ENCODE measurements around the gene COQ3. TPM values are rescaled to one million over a fixed set of nuclear protein-coding genes. Genes with fewer than 3 reads are reported as not detected.
"Not testable (repeated sequence)": the region's sequence is repeated elsewhere in the genome, so short reads cannot be mapped to it uniquely, and the experiment has no call there.

Gene COQ3
- total RNA-seq, 4 donors from 2014 or later: 3.4 to 9.1 (median 6.1) TPM

GRCh38 chr6:99345164-99345563 lies 48.8 kb downstream of the COQ3 start:
- WGBS: 84% methylated on average over 4 of the region's 4 CpGs
- H3K36me3 ChIP-seq: no peaks in the 10 kb centered on the region
- peaks cover 7 to 51% (median 37%) of the 10 kb centered on the region in 4 donors for H3K4me1 ChIP-seq
- intact Hi-C loops (cut with DNase I): no loop called here
- no peaks in the 10 kb centered on the region for H3K27me3 ChIP-seq
- H3K27ac ChIP-seq (replicated peaks in 1 of 4): peak overlapping the region; percentile 40 to 94 (median 62)
- no peak overlapping the region for H3K4me3 ChIP-seq
- H3K9me3 ChIP-seq: no peaks in the 10 kb centered on the region
- no peak for DNase-seq (ENCODE audit: extremely low spot score)
- TF ChIP-seq EP300 (IDR thresholded peaks at IDR 0.05) (no peak), POLR2A (IDR thresholded peaks at IDR 0.05; ENCODE audit: low read depth) (no peak), POLR2AphosphoS5 (IDR thresholded peaks at IDR 0.05) (no peak)
- TF ChIP-seq, protein P1, sequence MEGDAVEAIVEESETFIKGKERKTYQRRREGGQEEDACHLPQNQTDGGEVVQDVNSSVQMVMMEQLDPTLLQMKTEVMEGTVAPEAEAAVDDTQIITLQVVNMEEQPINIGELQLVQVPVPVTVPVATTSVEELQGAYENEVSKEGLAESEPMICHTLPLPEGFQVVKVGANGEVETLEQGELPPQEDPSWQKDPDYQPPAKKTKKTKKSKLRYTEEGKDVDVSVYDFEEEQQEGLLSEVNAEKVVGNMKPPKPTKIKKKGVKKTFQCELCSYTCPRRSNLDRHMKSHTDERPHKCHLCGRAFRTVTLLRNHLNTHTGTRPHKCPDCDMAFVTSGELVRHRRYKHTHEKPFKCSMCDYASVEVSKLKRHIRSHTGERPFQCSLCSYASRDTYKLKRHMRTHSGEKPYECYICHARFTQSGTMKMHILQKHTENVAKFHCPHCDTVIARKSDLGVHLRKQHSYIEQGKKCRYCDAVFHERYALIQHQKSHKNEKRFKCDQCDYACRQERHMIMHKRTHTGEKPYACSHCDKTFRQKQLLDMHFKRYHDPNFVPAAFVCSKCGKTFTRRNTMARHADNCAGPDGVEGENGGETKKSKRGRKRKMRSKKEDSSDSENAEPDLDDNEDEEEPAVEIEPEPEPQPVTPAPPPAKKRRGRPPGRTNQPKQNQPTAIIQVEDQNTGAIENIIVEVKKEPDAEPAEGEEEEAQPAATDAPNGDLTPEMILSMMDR (IDR thresholded peaks at IDR 0.05): no peak

- Histone ChIP-seq H3K36me3 (no peaks in the 10 kb centered on the region), H3K27ac (replicated peaks in 1 of 4) (peak overlapping the region; percentile 52 to 94 (median 62)), H3K4me1 (peaks cover 4 to 44% (median 29%) of the 10 kb centered on the region in 4 donors), H3K27me3 (no peaks in the 10 kb centered on the region), H3K4me3 (no peak overlapping the region), H3K9me3 (no peaks in the 10 kb centered on the region)
- 66% methylated on average over 3 of the region's 3 CpGs for WGBS
- TF ChIP-seq POLR2A (IDR thresholded peaks at IDR 0.05; ENCODE audit: low read depth): no peak
- TF ChIP-seq, protein P1 (IDR thresholded peaks at IDR 0.05): no peak
- no peak for TF ChIP-seq EP300 (IDR thresholded peaks at IDR 0.05)
- TF ChIP-seq POLR2AphosphoS5 (IDR thresholded peaks at IDR 0.05): no peak
- peak; percentile 55 for DNase-seq (ENCODE audit: extremely low spot score)
- intact Hi-C loops (cut with DNase I): no loop called here
Observed at GRCh38 chr6:99344289-99344688, 49.7 kb downstream of the COQ3 start.

GRCh38 chr6:99341862-99342455 lies 52.0 kb downstream of the COQ3 start:
- intact Hi-C loops (cut with DNase I): no loop called here
- DNase-seq (ENCODE audit: extremely low spot score): peak; percentile 34
- H3K9me3 ChIP-seq: no peaks in the 10 kb centered on the region
- no peaks in the 10 kb centered on the region for H3K27me3 ChIP-seq
- TF ChIP-seq POLR2A (IDR thresholded peaks at IDR 0.05; ENCODE audit: low read depth): no peak
- TF ChIP-seq, protein P1 (IDR thresholded peaks at IDR 0.05): no peak
- TF ChIP-seq EP300 (IDR thresholded peaks at IDR 0.05): no peak
- no peak for TF ChIP-seq POLR2AphosphoS5 (IDR thresholded peaks at IDR 0.05)
- no peak overlapping the region for H3K4me3 ChIP-seq
- WGBS: 78% methylated on average over 5 of the region's 5 CpGs
- H3K36me3 ChIP-seq: no peaks in the 10 kb centered on the region
- H3K27ac ChIP-seq (replicated peaks in 1 of 4): peak overlapping the region; percentile 61 to 94 (median 70)
- peaks cover 0 to 46% (median 32%) of the 10 kb centered on the region in 4 donors for H3K4me1 ChIP-seq

DNA sequence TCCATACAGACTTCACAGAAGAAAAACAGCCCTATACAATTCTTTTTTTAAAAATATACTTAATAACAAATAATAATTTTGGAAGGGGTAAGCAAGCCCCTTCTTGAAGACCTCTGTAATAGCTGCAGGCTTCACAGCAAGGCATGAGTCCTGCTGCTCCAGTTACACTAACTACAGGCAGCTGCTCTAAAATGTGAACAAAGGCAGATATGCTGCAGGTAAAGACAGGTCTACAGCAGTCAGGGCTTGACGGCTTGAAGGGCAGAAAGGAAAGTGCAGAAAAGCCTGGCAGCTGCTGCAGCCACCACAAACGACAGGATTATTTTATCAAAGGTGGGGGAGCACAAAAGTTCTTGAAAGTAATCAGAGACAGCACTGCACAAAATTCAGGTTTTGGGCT lies 55.8 kb downstream of the COQ3 start:
- H3K27me3 ChIP-seq: no peaks in the 10 kb centered on the region
- H3K27ac ChIP-seq (replicated peaks in 1 of 4): peak overlapping the region; percentile 59 to 94 (median 70)
- peaks cover 0 to 42% (median 37%) of the 10 kb centered on the region in 4 donors for H3K4me1 ChIP-seq
- H3K9me3 ChIP-seq: no peaks in the 10 kb centered on the region
- no peak overlapping the region for H3K4me3 ChIP-seq
- intact Hi-C loops (cut with DNase I): no loop called here
- no peak for DNase-seq (ENCODE audit: extremely low spot score)
- 61% methylated on average over 2 of the region's 2 CpGs for WGBS
- H3K36me3 ChIP-seq: peaks cover 0 to under 1% (median 0%) of the 10 kb centered on the region in 4 donors
- no peak for TF ChIP-seq POLR2A (IDR thresholded peaks at IDR 0.05; ENCODE audit: low read depth)

DNA sequence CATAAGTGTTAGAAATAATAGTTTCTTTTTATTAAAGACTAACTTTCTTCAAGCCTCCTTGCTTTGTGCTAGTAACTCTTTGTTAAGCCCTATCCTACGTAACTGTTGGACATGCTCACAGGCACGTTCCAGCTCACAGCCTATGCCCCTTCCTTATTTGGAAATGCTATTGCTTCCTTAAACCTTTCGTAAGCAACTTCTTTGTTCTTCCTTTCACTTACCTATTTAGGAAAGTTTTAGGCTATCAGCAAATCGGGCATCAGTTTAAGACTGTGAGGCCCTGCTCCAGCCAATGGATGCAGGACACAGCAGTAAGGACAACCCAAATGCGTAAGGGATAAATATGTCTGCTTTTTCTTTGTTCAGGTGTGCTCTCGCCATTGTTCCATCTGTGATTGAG lies 58.7 kb downstream of the COQ3 start:
- intact Hi-C loops (cut with DNase I); H3K27me3 ChIP-seq; H3K36me3 ChIP-seq; H3K4me3 ChIP-seq; H3K9me3 ChIP-seq; DNase-seq (ENCODE audit: extremely low spot score): not testable (repeated sequence)
- WGBS: 51% methylated on average over 6 of the region's 6 CpGs
- peak; percentile 52 to 65 for TF ChIP-seq POLR2AphosphoS5 (IDR thresholded peaks at IDR 0.05)
- Histone ChIP-seq H3K27ac (replicated peaks in 1 of 4) (peak overlapping the region; percentile 72 to 94 (median 81)), H3K4me1 (peaks cover 0 to 41% (median 36%) of the 10 kb centered on the region in 4 donors)

All from esophagus muscularis mucosa (tissue), 4 donors.